KOPT-K1 (cell line): ENCODE data around the gene RELT.
"Not testable (repeated sequence)": the region's sequence is repeated elsewhere in the genome, so short reads cannot be mapped to it uniquely, and the experiment has no call there.

ENCODE experiments used
- H3K27ac ChIP-seq: fragments of 200-600 bp; sonication (generic); 2 replicates; pipeline ENCODE4 v1.5.1; 2016; ENCODE audit warnings: antibody characterized with exemption, mild to moderate bottlenecking, low read depth, low read length; ENCODE audit not compliant: poor library complexity, severe bottlenecking
- H3K36me3 ChIP-seq: fragments of 200-600 bp; sonication (generic); 2 replicates; pipeline ENCODE4 v1.5.1; 2017; ENCODE audit warnings: antibody characterized with exemption, mild to moderate bottlenecking, low read length, moderate library complexity; ENCODE audit not compliant: insufficient read depth
- H3K9me3 ChIP-seq: fragments of 200-600 bp; sonication (generic); 2 replicates; pipeline ENCODE4 v1.5.1; 2017; ENCODE audit warnings: antibody characterized with exemption, low read length, mild to moderate bottlenecking; ENCODE audit not compliant: insufficient read depth, poor library complexity, severe bottlenecking

RELT gene

GRCh38 chr11:73431396-73431795 lies 55.2 kb downstream of the RELT start:
- no peak overlapping the region for H3K27ac ChIP-seq
- H3K9me3 ChIP-seq, result no peaks in the 10 kb centered on the region
- H3K36me3 ChIP-seq, result peaks cover 13% of the 10 kb centered on the region; the same call in 1 of the 2 replicates

GRCh38 chr11:73436859-73437258 lies 60.7 kb downstream of the RELT start:
- H3K9me3 ChIP-seq, H3K36me3 ChIP-seq, H3K27ac ChIP-seq: not testable (repeated sequence)

- H3K36me3 ChIP-seq, result no peaks in the 10 kb centered on the region
- no peak overlapping the region for H3K27ac ChIP-seq
- H3K9me3 ChIP-seq, result no peaks in the 10 kb centered on the region
Observed at GRCh38 chr11:73439002-73439843, 63.0 kb downstream of the RELT start.

- Histone ChIP-seq H3K36me3 (no peaks in the 10 kb centered on the region), H3K27ac (no peak overlapping the region), H3K9me3 (no peaks in the 10 kb centered on the region)
Observed at GRCh38 chr11:73445980-73446379, 69.8 kb downstream of the RELT start.

- Histone ChIP-seq H3K9me3 (no peaks in the 10 kb centered on the region), H3K27ac (no peak overlapping the region), H3K36me3 (no peaks in the 10 kb centered on the region)
Observed at GRCh38 chr11:73446766-73447165, 70.6 kb downstream of the RELT start.
